ENCODE measurements around the gene PGLYRP4.

Gene PGLYRP4

DNA sequence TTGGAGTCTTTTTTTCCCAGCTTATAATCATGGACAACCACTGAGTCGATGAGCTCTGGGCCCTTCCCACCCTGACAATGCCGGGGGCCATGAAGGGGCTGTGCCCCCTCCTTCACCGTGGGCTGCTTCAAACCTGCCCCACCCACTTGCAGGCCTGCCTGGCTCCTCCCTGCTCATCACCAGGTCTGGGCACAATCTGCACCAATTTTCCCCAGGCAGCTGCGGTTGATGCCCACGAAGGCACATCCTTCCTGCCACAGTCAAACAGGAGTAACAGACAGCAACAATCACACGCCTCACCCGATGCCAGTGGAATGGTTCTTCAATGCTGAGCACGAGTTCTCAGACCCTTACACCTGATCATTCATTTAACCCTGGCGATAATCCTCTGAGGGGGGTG lies 54.8 kb downstream of the PGLYRP4 start:
- H4K20me1 ChIP-seq (ENCODE audit: insufficient read depth, low read length, poor library complexity, severe bottlenecking) = no peaks in the 10 kb centered on the region

DNA sequence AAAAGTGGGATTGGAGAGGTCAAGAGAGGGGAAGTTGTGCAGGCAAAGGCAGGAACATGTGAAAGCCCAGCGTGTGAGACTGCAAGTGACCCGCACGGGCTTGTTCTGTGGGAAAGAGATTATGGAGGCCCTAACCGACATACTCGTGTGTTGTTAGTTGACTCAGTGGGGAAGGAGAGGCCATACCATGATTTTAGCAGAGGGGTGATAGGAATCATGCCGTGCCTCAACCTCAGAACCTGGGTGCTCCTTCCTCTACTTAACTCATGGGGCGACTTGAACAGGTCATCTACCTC lies 55.2 kb downstream of the PGLYRP4 start:
- peak overlapping the region; percentile 57 for H3K4me2 ChIP-seq (ENCODE audit: low read depth, low read length, poor library complexity, severe bottlenecking)
- no peaks in the 10 kb centered on the region for H3K36me3 ChIP-seq (ENCODE audit: insufficient read depth, low read length)
- no peaks in the 10 kb centered on the region for H3K27me3 ChIP-seq (ENCODE audit: insufficient read depth, low read length, poor library complexity, severe bottlenecking)
- H3K4me1 ChIP-seq (ENCODE audit: insufficient read depth, low read length, poor library complexity, severe bottlenecking) = peaks cover 61% of the 10 kb centered on the region
- TF ChIP-seq EZH2phosphoT487 (IDR thresholded peaks at IDR 0.05; ENCODE audit: borderline replicate concordance) (no peak), CTCF (conservative IDR thresholded peaks at IDR 0.05; ENCODE audit: low read length) (no peak)
- peak overlapping the region; percentile 22 for H2AFZ ChIP-seq (ENCODE audit: low read length)
- peak overlapping the region; percentile 25 for H3K4me3 ChIP-seq (ENCODE audit: low read length, poor library complexity, severe bottlenecking)
- H3K79me2 ChIP-seq (ENCODE audit: insufficient read depth, low read length) = no peaks in the 10 kb centered on the region
- no peaks in the 10 kb centered on the region for H3K9me3 ChIP-seq (ENCODE audit: insufficient read depth, low read depth, low read length)
- H4K20me1 ChIP-seq (ENCODE audit: insufficient read depth, low read length, poor library complexity, severe bottlenecking) = no peaks in the 10 kb centered on the region
- peak overlapping the region; percentile 53 for H3K9ac ChIP-seq (ENCODE audit: low read depth, low read length, poor library complexity, severe bottlenecking)
- H3K9me2 ChIP-seq (replicated peaks; ENCODE audit: low read depth, low read length) = no peaks in the 10 kb centered on the region
- no peaks in the 10 kb centered on the region for H3F3A ChIP-seq (ENCODE audit: low read depth)

More for the DNA sequence above, 54.8 kb downstream of the PGLYRP4 start:
- Histone ChIP-seq H2AFZ (ENCODE audit: low read length) (peak overlapping the region; percentile 22), H3K4me1 (ENCODE audit: insufficient read depth, low read length, poor library complexity, severe bottlenecking) (peaks cover 61% of the 10 kb centered on the region), H3K79me2 (ENCODE audit: insufficient read depth, low read length) (no peaks in the 10 kb centered on the region), H3K9me2 (replicated peaks; ENCODE audit: low read depth, low read length) (no peaks in the 10 kb centered on the region), H3F3A (ENCODE audit: low read depth) (no peaks in the 10 kb centered on the region), H3K27me3 (ENCODE audit: insufficient read depth, low read length, poor library complexity, severe bottlenecking) (no peaks in the 10 kb centered on the region), H3K4me2 (ENCODE audit: low read depth, low read length, poor library complexity, severe bottlenecking) (peak overlapping the region; percentile 57), H3K9me3 (ENCODE audit: insufficient read depth, low read depth, low read length) (no peaks in the 10 kb centered on the region), H3K36me3 (ENCODE audit: insufficient read depth, low read length) (no peaks in the 10 kb centered on the region), H3K4me3 (ENCODE audit: low read length, poor library complexity, severe bottlenecking) (peak overlapping the region; percentile 29), H3K9ac (ENCODE audit: low read depth, low read length, poor library complexity, severe bottlenecking) (peak overlapping the region; percentile 56)
- TF ChIP-seq EZH2phosphoT487 (IDR thresholded peaks at IDR 0.05; ENCODE audit: borderline replicate concordance) (no peak), CTCF (conservative IDR thresholded peaks at IDR 0.05; ENCODE audit: low read length) (no peak)

DNA sequence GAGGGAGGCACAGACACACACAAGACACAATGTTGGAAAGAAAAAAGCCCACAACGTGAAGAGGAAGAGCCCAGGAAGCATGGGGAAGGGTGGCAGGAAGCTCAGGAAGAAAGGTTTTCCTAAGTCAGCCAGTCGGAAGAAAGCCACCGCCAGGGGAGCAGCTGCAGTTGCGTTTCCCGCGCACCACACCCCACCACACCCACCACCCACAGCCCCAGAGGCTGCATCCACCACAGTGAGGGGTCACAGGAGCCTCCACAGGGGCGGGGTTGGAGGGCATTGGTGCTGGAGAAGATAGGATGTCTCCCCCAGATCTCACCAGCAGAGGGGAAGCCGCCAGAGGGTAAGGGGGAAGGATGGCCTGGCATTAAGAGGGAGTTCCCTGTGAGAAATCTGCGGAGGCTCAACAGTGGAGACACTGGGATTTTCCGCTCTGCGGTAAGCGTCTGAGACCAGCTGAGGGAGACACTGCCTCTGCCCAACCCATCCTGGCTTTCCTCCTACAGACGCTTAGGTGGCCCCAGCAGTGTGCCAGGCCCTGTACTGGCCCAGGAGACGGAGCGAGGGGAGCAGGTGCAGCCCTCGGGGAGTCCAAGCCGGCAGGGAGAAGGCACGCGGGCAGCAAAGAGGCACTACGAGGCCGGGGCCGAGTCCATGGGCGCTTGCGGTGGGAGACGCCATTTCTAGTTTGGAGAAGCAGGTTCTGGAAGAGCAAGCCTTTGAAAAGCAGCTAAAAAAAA lies 55.7 kb downstream of the PGLYRP4 start:
- peak overlapping the region; percentile 53 for H3K9ac ChIP-seq (ENCODE audit: low read depth, low read length, poor library complexity, severe bottlenecking)
- H3K4me3 ChIP-seq (ENCODE audit: low read length, poor library complexity, severe bottlenecking) = no peak overlapping the region
- H2AFZ ChIP-seq (ENCODE audit: low read length) = peak overlapping the region; percentile 22; the same call in 1 of the 2 replicates
- no peaks in the 10 kb centered on the region for H3K36me3 ChIP-seq (ENCODE audit: insufficient read depth, low read length)
- no peaks in the 10 kb centered on the region for H4K20me1 ChIP-seq (ENCODE audit: insufficient read depth, low read length, poor library complexity, severe bottlenecking)
- H3K4me1 ChIP-seq (ENCODE audit: insufficient read depth, low read length, poor library complexity, severe bottlenecking) = peaks cover 61% of the 10 kb centered on the region
- TF ChIP-seq CTCF (conservative IDR thresholded peaks at IDR 0.05; ENCODE audit: low read length) (no peak), EZH2phosphoT487 (IDR thresholded peaks at IDR 0.05; ENCODE audit: borderline replicate concordance) (no peak)
- H3K4me2 ChIP-seq (ENCODE audit: low read depth, low read length, poor library complexity, severe bottlenecking) = peak overlapping the region; percentile 57
- no peaks in the 10 kb centered on the region for H3K9me3 ChIP-seq (ENCODE audit: insufficient read depth, low read depth, low read length)
- no peaks in the 10 kb centered on the region for H3K79me2 ChIP-seq (ENCODE audit: insufficient read depth, low read length)
- no peaks in the 10 kb centered on the region for H3F3A ChIP-seq (ENCODE audit: low read depth)
- H3K27me3 ChIP-seq (ENCODE audit: insufficient read depth, low read length, poor library complexity, severe bottlenecking) = no peaks in the 10 kb centered on the region
- H3K9me2 ChIP-seq (replicated peaks; ENCODE audit: low read depth, low read length) = no peaks in the 10 kb centered on the region
